ENCODE results near the gene MTUS2.

DNA sequence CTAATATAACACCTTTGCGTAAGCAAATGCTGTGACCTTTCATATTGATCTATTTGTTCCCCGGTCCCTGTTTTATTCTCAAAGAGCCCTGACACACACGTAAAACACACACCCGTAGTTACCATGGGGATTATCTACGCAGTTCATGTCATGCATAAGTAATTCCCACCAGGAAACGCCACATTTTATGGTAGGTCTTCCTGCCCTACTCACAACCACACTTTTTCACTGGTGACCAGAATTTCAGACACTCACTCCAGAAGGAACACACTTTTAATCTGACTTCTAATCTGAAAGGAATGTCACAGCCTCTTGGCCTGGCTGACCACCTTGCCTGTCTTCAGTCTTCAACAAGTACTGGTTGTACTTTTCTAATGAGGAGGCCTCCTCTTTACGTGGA lies 728.6 kb downstream of the MTUS2 start:
- TF ChIP-seq EZH2 (IDR thresholded peaks at IDR 0.05; ENCODE audit: borderline replicate concordance, low read depth, low read length, severe bottlenecking), result no peak
- TF ChIP-seq, protein P1, sequence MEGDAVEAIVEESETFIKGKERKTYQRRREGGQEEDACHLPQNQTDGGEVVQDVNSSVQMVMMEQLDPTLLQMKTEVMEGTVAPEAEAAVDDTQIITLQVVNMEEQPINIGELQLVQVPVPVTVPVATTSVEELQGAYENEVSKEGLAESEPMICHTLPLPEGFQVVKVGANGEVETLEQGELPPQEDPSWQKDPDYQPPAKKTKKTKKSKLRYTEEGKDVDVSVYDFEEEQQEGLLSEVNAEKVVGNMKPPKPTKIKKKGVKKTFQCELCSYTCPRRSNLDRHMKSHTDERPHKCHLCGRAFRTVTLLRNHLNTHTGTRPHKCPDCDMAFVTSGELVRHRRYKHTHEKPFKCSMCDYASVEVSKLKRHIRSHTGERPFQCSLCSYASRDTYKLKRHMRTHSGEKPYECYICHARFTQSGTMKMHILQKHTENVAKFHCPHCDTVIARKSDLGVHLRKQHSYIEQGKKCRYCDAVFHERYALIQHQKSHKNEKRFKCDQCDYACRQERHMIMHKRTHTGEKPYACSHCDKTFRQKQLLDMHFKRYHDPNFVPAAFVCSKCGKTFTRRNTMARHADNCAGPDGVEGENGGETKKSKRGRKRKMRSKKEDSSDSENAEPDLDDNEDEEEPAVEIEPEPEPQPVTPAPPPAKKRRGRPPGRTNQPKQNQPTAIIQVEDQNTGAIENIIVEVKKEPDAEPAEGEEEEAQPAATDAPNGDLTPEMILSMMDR (IDR thresholded peaks at IDR 0.05; ENCODE audit: borderline replicate concordance, extremely low read depth, low read length, poor library complexity, severe bottlenecking), result no peak

Measured in DND-41 (cell line).